ENCODE data around the gene CD99L2. TPM values are rescaled to one million over a fixed set of nuclear protein-coding genes. Genes with fewer than 3 reads are reported as not detected.

The CD99L2 gene
- total and polyA plus RNA-seq, 12 donors: 20.0 to 102 (median 55.4) TPM

DNA sequence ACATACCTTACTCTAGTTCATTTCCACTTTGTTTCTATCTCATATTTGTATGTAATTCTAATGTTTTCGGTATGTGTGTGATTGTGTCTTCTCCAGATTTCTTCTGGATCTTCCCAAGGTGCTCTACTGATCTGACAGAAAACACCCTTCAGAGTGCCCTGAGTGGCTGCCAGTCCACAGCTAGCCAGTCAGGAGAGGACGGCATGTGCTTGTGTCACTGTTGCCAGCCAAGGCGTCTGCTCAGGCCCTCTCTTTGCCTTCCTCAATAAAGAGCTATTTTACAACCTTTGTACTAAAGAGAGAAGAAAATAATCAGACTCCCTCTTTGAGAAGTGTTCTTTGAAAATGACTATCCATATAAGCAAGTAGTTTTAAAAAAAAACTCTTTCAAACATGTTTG is 29.0 kb downstream of the CD99L2 start:
- H3K4me3 ChIP-seq: no peak overlapping the region
- H3K27ac ChIP-seq: peak overlapping the region in 1 of 5 donors; percentile 29

DNA sequence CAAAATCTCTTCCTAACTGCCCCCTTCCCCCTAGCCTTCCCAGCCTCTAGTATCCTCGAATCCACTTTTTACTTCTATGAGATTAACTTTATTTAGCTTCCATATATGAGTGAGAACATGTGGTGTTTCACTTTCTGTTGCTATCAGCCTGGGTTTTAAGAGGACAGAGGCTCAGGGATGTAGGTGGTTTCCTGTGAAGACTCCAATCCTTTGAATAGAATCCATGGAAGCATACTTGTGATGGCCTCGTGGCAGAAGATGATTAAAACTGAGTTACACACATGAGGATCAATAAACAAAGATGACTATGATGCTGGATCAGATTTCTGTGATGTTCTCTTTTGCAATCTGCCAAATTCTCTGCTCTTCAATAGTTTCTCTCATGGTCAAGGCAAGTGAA is 29.8 kb downstream of the CD99L2 start:
- Histone ChIP-seq H3K27ac (no peak overlapping the region), H3K27me3 (no peaks in the 10 kb centered on the region), H3K4me1 (replicated peaks in 1 of 2) (peaks cover 0 to 5% of the 10 kb centered on the region in 2 donors), H3K9me3 (replicated peaks in 1 of 3) (no peaks in the 10 kb centered on the region), H3K36me3 (replicated peaks in 1 of 2) (no peaks in the 10 kb centered on the region), H3K4me3 (no peak overlapping the region)
- no peak for TF ChIP-seq POLR2A (IDR thresholded peaks at IDR 0.05)
- intact Hi-C loops (cut with DNase I): no loop called here
- 43 to 76% (median 71%) methylated on average over 2 of the region's 2 CpGs for WGBS, 4 donors
- DNase-seq: no peak

More for the DNA sequence above, 29.0 kb downstream of the CD99L2 start:
- Histone ChIP-seq H3K4me1 (replicated peaks in 1 of 2) (peaks cover 0 to 5% of the 10 kb centered on the region in 2 donors), H3K27me3 (no peaks in the 10 kb centered on the region), H3K36me3 (replicated peaks in 1 of 2) (no peaks in the 10 kb centered on the region), H3K9me3 (replicated peaks in 1 of 3) (no peaks in the 10 kb centered on the region)
- WGBS, 4 donors: 61 to 84% (median 80%) methylated on average over 3 of the region's 3 CpGs
- TF ChIP-seq POLR2A (IDR thresholded peaks at IDR 0.05): no peak
- TF ChIP-seq, protein P1, sequence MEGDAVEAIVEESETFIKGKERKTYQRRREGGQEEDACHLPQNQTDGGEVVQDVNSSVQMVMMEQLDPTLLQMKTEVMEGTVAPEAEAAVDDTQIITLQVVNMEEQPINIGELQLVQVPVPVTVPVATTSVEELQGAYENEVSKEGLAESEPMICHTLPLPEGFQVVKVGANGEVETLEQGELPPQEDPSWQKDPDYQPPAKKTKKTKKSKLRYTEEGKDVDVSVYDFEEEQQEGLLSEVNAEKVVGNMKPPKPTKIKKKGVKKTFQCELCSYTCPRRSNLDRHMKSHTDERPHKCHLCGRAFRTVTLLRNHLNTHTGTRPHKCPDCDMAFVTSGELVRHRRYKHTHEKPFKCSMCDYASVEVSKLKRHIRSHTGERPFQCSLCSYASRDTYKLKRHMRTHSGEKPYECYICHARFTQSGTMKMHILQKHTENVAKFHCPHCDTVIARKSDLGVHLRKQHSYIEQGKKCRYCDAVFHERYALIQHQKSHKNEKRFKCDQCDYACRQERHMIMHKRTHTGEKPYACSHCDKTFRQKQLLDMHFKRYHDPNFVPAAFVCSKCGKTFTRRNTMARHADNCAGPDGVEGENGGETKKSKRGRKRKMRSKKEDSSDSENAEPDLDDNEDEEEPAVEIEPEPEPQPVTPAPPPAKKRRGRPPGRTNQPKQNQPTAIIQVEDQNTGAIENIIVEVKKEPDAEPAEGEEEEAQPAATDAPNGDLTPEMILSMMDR (IDR thresholded peaks at IDR 0.05): no peak
- peak in 3 of 7 donors; percentile 22 to 48 (median 29) for DNase-seq
- intact Hi-C loops (cut with DNase I): no loop called here

DNA sequence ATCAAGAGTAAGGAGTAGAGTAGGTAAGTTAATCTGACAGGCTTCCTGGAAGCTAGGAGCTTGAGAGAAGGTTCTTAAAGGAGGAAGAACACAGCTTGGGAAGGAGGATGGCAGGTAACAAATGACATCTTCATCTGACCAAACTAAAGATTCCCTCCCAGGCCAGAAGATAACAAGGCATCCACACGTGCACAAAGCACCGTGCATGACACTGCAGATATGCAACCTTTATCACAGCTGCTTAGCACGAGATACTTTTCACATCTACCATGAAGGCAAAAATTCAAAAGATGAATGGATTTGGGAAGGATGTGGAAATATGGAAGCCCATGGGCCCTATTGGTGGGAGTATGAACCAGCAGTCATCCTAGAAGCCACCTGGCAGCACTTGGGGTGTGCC is 34.3 kb downstream of the CD99L2 start:
- Histone ChIP-seq H3K4me1 (replicated peaks in 1 of 2) (no peaks in the 10 kb centered on the region), H3K9me3 (replicated peaks in 1 of 3) (no peaks in the 10 kb centered on the region), H3K4me3 (no peak overlapping the region), H3K36me3 (replicated peaks in 1 of 2) (no peaks in the 10 kb centered on the region), H3K27me3 (no peaks in the 10 kb centered on the region), H3K27ac (no peak overlapping the region)
- no peak for DNase-seq
- 71 to 100% (median 90%) methylated on average over 2 to 3 of the region's 3 CpGs for WGBS, 4 donors
- intact Hi-C loops (cut with DNase I): no loop called here
- TF ChIP-seq, protein P1 (IDR thresholded peaks at IDR 0.05): no peak
- TF ChIP-seq POLR2A (IDR thresholded peaks at IDR 0.05): no peak

DNA sequence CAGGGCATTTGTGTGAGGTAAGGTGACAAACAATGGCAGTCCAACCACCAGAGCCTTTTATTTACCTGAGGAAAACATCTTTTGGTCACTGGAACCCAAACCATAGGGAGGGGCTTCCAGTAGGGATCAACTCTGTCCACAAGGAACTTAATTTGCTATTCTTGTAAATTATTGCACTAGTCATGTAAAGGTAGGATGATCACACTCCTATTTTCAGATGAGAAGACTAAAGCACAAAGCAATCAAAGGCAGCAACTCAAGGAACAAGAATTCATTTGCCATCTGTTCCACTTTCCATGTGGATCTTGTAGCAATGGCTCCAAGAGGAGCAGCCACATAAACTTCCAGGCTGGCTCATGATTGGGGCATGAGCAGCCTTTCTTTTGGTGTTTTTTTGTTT is 35.3 kb downstream of the CD99L2 start:
- Histone ChIP-seq H3K4me1 (replicated peaks in 1 of 2) (no peaks in the 10 kb centered on the region), H3K9me3 (replicated peaks in 1 of 3) (peaks cover 0 to 4% (median 0%) of the 10 kb centered on the region in 3 donors), H3K27me3 (no peaks in the 10 kb centered on the region), H3K27ac (no peak overlapping the region), H3K4me3 (no peak overlapping the region), H3K36me3 (replicated peaks in 1 of 2) (no peaks in the 10 kb centered on the region)
- TF ChIP-seq, protein P1 (IDR thresholded peaks at IDR 0.05): no peak
- no peak for TF ChIP-seq POLR2A (IDR thresholded peaks at IDR 0.05)
- intact Hi-C loops (cut with DNase I): no loop called here
- DNase-seq: no peak

DNA sequence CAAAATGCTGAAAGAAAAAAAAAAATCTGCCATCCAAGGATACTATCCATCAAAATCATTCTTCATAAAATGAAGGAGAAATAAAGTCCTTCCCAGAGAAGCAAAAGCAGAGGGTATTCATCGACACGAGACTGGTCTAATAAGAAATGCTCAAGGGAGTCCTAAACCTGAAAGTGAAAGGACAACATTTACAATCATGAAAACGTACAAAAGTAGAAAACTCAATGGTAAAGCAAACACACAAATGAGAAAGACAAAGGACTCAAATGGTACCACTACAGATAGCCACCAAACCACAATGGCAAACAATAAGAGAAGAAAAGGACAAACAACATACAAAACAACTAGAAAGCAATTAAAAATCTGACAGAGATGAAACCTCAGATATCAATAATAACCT is 41.0 kb downstream of the CD99L2 start:
- Histone ChIP-seq H3K36me3 (replicated peaks in 1 of 2) (no peaks in the 10 kb centered on the region), H3K9me3 (replicated peaks in 1 of 3) (peaks cover 0 to 12% (median 4%) of the 10 kb centered on the region in 3 donors), H3K27ac (no peak overlapping the region), H3K27me3 (no peaks in the 10 kb centered on the region), H3K4me1 (replicated peaks in 1 of 2) (no peaks in the 10 kb centered on the region), H3K4me3 (no peak overlapping the region)
- 71 to 98% (median 86%) methylated on average over 3 of the region's 3 CpGs for WGBS, 4 donors
- TF ChIP-seq, protein P1 (IDR thresholded peaks at IDR 0.05): no peak
- TF ChIP-seq POLR2A (IDR thresholded peaks at IDR 0.05): no peak
- no peak for DNase-seq
- intact Hi-C loops (cut with DNase I): no loop called here

All from adrenal gland (tissue), 12 donors.